K562 (cell line): ENCODE measurements around the gene GCGR.

Experiments used
- CBX5 ChIP-seq: IDR thresholded peaks from 2 replicates; pipeline ENCODE4 v1.6.1; 2014; ENCODE audit warnings: low read depth, borderline replicate concordance
- ERF ChIP-seq: fragments of 450-650 bp; formaldehyde crosslinking; IDR thresholded peaks from 2 replicates; pipeline ENCODE4 v1.4.0; 2020; ENCODE audit warnings: mild to moderate bottlenecking, mixed read lengths
- ETS2 ChIP-seq: IDR thresholded peaks from 2 replicates; pipeline ENCODE4 v1.6.1; 2016; ENCODE audit warnings: borderline replicate concordance, missing genetic modification characterization, mild to moderate bottlenecking, moderate library complexity, missing compliant biosample characterization; ENCODE audit not compliant: poor library complexity, severe bottlenecking
- HDAC6 ChIP-seq: IDR thresholded peaks from 2 replicates; pipeline ENCODE4 v1.6.1; 2012; ENCODE audit warnings: low read depth, mild to moderate bottlenecking, control low read depth, inconsistent platforms, low read length, moderate library complexity
- KLF16 ChIP-seq: IDR thresholded peaks from 2 replicates; pipeline ENCODE4 v1.6.1; 2016; ENCODE audit warnings: antibody characterized with exemption
- RFX5 ChIP-seq: IDR thresholded peaks from 2 replicates; pipeline ENCODE4 v1.6.1; 2011; ENCODE audit warnings: low read depth, mild to moderate bottlenecking, improper control_type of control experiment, low read length
- SAP30 ChIP-seq: fragments of 200-600 bp; sonication (generic); IDR thresholded peaks from 2 replicates; pipeline ENCODE4 v1.6.1; 2012; ENCODE audit warnings: borderline replicate concordance, low read depth, mild to moderate bottlenecking, moderate library complexity, low read length, control low read depth, inconsistent platforms; ENCODE audit not compliant: insufficient read depth, poor library complexity, severe bottlenecking
- SIN3A ChIP-seq, 2 experiments: fragments of 150-350 bp in 1 of 2; IDR thresholded peaks; 2 replicates each; pipeline ENCODE4 v1.6.1; 2011 to 2016; ENCODE audit warnings: borderline replicate concordance in 2 of 2, low read depth in 2 of 2, low read length in 2 of 2, mild to moderate bottlenecking in 2 of 2, moderate library complexity in 2 of 2; ENCODE audit not compliant: control insufficient read depth in 1 of 2
- SREBF2 ChIP-seq: sonication (generic); formaldehyde crosslinking; IDR thresholded peaks from 2 replicates; pipeline ENCODE4 v1.4.0; 2020; ENCODE audit warnings: mild to moderate bottlenecking, missing genetic modification reagents
- ZNF316 ChIP-seq: fragments of 450-650 bp; IDR thresholded peaks from 2 replicates; pipeline ENCODE4 v1.6.1; 2016
- TF ChIP-seq, protein P1 (sequence below): sonication (generic); formaldehyde crosslinking; IDR thresholded peaks from 2 replicates; pipeline ENCODE4 v1.8.1; 2023; ENCODE audit warnings: mild to moderate bottlenecking, missing genetic modification reagents
- TF ChIP-seq, protein P2 (sequence below): fragments of 150-350 bp; conservative IDR thresholded peaks from 2 replicates; pipeline ENCODE4 v1.6.1; 2014; ENCODE audit warnings: low read length
- TF ChIP-seq, protein P3 (sequence below), 3 experiments: IDR thresholded peaks in 2 of 3; conservative IDR thresholded peaks in 1 of 3; 2 replicates each; pipeline ENCODE4 v1.5.1; 2011 to 2012; ENCODE audit warnings: low read length in 3 of 3, mild to moderate bottlenecking in 3 of 3, control low read depth in 2 of 3, improper control_type of control experiment in 1 of 3, inconsistent platforms in 1 of 3, low read depth in 1 of 3, mixed read lengths in 1 of 3, moderate library complexity in 1 of 3; ENCODE audit not compliant: insufficient read depth in 2 of 3
- TF ChIP-seq, protein P4 (sequence below): fragments of 450-650 bp; formaldehyde crosslinking; IDR thresholded peaks from 2 replicates; pipeline ENCODE4 v1.4.0; 2020; ENCODE audit warnings: mild to moderate bottlenecking, moderate library complexity

DNA sequence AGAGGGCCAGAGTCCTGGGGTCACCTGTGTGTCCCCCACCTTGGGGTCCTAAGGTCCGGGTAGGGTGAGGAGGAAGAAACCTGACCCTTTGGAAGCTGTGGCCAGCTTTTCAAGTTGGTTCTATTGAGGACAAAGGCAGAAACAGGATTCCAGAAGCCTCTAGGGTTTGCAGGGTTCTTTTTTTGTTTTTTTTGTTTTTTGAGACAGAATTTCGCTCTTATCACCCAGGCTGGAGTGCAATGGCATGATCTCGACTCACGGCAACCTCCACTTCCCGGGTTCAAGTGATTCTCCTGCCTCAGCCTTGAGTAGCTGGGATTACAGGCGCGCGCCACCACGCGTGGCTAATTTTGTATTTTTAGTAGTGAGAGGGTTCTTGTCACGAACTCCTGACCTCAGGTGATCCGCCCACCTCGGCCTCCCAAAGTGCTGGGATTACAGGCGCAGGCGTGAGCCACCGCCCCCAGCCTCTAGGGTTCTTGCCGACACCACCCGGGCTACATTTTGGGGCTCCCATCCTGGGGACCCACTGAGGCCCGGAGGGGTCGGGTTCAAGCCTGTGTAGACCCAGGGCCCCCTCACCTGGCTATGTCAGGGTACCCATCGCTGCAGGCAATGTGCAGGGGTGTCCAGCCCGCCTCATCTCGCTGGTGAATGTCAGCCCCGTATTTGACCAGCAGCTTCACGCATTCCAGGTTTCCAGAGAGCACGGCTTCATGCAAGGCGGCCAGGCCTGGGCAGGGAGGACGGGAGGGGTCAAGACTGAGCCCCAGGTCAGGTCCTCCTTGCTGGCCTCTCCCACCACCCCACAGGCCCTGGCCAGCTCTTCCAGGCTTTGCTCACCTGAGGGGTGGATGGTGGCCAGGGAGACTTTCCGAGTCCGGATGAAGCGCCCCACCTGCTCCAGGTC is 30.2 kb downstream of the GCGR start:
- TF ChIP-seq, protein P1, sequence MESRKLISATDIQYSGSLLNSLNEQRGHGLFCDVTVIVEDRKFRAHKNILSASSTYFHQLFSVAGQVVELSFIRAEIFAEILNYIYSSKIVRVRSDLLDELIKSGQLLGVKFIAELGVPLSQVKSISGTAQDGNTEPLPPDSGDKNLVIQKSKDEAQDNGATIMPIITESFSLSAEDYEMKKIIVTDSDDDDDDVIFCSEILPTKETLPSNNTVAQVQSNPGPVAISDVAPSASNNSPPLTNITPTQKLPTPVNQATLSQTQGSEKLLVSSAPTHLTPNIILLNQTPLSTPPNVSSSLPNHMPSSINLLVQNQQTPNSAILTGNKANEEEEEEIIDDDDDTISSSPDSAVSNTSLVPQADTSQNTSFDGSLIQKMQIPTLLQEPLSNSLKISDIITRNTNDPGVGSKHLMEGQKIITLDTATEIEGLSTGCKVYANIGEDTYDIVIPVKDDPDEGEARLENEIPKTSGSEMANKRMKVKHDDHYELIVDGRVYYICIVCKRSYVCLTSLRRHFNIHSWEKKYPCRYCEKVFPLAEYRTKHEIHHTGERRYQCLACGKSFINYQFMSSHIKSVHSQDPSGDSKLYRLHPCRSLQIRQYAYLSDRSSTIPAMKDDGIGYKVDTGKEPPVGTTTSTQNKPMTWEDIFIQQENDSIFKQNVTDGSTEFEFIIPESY: no peak
- TF ChIP-seq, protein P2, sequence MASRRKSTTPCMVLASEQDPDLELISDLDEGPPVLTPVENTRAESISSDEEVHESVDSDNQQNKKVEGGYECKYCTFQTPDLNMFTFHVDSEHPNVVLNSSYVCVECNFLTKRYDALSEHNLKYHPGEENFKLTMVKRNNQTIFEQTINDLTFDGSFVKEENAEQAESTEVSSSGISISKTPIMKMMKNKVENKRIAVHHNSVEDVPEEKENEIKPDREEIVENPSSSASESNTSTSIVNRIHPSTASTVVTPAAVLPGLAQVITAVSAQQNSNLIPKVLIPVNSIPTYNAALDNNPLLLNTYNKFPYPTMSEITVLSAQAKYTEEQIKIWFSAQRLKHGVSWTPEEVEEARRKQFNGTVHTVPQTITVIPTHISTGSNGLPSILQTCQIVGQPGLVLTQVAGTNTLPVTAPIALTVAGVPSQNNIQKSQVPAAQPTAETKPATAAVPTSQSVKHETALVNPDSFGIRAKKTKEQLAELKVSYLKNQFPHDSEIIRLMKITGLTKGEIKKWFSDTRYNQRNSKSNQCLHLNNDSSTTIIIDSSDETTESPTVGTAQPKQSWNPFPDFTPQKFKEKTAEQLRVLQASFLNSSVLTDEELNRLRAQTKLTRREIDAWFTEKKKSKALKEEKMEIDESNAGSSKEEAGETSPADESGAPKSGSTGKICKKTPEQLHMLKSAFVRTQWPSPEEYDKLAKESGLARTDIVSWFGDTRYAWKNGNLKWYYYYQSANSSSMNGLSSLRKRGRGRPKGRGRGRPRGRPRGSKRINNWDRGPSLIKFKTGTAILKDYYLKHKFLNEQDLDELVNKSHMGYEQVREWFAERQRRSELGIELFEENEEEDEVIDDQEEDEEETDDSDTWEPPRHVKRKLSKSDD: no peak
- TF ChIP-seq RFX5 (no peak), SREBF2 (CRISPR knock-in tag) (no peak), ERF (CRISPR knock-in tag) (no peak), ZNF316 (no peak), KLF16 (no peak), SAP30 (no peak), CBX5 (no peak), SIN3A (IDR thresholded peaks at IDR 0.05; ENCODE audit: borderline replicate concordance in 2 of 2, control insufficient read depth in 1 of 2, low read depth in 2 of 2, low read length in 2 of 2) (no peak), ETS2 (tag) (no peak), HDAC6 (no peak)
- TF ChIP-seq, protein P3, sequence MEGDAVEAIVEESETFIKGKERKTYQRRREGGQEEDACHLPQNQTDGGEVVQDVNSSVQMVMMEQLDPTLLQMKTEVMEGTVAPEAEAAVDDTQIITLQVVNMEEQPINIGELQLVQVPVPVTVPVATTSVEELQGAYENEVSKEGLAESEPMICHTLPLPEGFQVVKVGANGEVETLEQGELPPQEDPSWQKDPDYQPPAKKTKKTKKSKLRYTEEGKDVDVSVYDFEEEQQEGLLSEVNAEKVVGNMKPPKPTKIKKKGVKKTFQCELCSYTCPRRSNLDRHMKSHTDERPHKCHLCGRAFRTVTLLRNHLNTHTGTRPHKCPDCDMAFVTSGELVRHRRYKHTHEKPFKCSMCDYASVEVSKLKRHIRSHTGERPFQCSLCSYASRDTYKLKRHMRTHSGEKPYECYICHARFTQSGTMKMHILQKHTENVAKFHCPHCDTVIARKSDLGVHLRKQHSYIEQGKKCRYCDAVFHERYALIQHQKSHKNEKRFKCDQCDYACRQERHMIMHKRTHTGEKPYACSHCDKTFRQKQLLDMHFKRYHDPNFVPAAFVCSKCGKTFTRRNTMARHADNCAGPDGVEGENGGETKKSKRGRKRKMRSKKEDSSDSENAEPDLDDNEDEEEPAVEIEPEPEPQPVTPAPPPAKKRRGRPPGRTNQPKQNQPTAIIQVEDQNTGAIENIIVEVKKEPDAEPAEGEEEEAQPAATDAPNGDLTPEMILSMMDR (IDR thresholded peaks at IDR 0.05 in 2 of 3, conservative IDR thresholded peaks at IDR 0.05 in 1 of 3; ENCODE audit: insufficient read depth in 2 of 3, low read depth in 1 of 3, low read length in 3 of 3): no peak
- TF ChIP-seq, protein P4, sequence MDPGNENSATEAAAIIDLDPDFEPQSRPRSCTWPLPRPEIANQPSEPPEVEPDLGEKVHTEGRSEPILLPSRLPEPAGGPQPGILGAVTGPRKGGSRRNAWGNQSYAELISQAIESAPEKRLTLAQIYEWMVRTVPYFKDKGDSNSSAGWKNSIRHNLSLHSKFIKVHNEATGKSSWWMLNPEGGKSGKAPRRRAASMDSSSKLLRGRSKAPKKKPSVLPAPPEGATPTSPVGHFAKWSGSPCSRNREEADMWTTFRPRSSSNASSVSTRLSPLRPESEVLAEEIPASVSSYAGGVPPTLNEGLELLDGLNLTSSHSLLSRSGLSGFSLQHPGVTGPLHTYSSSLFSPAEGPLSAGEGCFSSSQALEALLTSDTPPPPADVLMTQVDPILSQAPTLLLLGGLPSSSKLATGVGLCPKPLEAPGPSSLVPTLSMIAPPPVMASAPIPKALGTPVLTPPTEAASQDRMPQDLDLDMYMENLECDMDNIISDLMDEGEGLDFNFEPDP (CRISPR knock-in tag): no peak
